ENCODE results near the gene TBX18.

DNA sequence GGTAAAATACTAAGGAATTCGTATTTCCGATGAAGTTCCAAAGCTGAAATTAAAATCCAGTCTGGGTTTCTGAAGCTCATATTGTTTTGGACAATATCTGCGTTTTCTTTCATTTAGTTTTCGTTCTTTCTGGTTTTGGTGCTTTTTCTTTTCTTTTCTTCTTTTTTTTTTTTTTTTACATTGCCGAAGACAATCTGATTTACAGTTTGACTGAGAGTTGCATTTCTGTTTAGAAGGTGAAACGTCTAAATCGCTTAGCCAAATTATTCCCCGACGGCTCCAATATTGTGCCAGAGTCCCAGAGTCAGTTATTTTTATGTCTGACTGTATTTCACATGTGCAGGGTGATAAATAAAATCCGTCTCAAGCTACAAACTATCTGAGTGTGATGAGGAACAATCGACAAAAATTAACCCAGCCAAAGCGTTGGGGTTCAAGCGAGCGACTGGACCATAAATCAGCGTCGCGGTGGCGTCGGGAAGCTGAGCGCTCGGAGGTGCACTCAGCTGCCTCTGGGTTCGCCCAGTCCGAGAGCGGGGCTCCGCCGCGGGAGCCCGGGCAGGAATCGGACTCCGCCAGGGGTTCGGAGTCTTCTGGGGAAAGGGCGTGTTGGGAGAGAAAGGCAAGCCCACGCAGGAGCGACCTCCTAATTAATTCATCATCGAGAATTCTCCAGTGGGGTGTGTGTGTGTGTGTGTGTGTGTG, 8.2 kb upstream of the TBX18 start:
- TF ChIP-seq FOXM1 (IDR thresholded peaks at IDR 0.05; ENCODE audit: borderline replicate concordance, low read depth) (no peak), EP300 (IDR thresholded peaks at IDR 0.05; ENCODE audit: borderline replicate concordance) (no peak), NFIC (IDR thresholded peaks at IDR 0.05) (no peak), CEBPB (IDR thresholded peaks at IDR 0.05) (no peak), YY1 (IDR thresholded peaks at IDR 0.05; ENCODE audit: low read depth) (no peak), TAF1 (IDR thresholded peaks at IDR 0.05; ENCODE audit: low read depth) (no peak), EGR1 (IDR thresholded peaks at IDR 0.05) (no peak), RAD21 (IDR thresholded peaks at IDR 0.05; ENCODE audit: low read depth) (no peak)
- TF ChIP-seq, protein P1, sequence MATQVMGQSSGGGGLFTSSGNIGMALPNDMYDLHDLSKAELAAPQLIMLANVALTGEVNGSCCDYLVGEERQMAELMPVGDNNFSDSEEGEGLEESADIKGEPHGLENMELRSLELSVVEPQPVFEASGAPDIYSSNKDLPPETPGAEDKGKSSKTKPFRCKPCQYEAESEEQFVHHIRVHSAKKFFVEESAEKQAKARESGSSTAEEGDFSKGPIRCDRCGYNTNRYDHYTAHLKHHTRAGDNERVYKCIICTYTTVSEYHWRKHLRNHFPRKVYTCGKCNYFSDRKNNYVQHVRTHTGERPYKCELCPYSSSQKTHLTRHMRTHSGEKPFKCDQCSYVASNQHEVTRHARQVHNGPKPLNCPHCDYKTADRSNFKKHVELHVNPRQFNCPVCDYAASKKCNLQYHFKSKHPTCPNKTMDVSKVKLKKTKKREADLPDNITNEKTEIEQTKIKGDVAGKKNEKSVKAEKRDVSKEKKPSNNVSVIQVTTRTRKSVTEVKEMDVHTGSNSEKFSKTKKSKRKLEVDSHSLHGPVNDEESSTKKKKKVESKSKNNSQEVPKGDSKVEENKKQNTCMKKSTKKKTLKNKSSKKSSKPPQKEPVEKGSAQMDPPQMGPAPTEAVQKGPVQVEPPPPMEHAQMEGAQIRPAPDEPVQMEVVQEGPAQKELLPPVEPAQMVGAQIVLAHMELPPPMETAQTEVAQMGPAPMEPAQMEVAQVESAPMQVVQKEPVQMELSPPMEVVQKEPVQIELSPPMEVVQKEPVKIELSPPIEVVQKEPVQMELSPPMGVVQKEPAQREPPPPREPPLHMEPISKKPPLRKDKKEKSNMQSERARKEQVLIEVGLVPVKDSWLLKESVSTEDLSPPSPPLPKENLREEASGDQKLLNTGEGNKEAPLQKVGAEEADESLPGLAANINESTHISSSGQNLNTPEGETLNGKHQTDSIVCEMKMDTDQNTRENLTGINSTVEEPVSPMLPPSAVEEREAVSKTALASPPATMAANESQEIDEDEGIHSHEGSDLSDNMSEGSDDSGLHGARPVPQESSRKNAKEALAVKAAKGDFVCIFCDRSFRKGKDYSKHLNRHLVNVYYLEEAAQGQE (IDR thresholded peaks at IDR 0.05; ENCODE audit: low read depth) = no peak
- TF ChIP-seq, protein P2, sequence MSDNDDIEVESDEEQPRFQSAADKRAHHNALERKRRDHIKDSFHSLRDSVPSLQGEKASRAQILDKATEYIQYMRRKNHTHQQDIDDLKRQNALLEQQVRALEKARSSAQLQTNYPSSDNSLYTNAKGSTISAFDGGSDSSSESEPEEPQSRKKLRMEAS (IDR thresholded peaks at IDR 0.05) = no peak
